Osteoblast (primary cell): ENCODE measurements around the gene DIAPH2. TPM values are rescaled to one million over a fixed set of nuclear protein-coding genes. Genes with fewer than 3 reads are reported as not detected.

ENCODE experiments used
- DNase-seq: peaks from one replicate; pipeline ENCODE4 v3.0.0; 2011; ENCODE audit warnings: low spot score, mixed read lengths; ENCODE audit not compliant: insufficient read length; ENCODE audit errors: missing footprints
- H2AFZ ChIP-seq: 2 replicates; pipeline ENCODE4 v1.6.0; 2011; ENCODE audit warnings: mild to moderate bottlenecking, low read length
- H3K27ac ChIP-seq: 2 replicates; pipeline ENCODE4 v1.5.1; 2011; ENCODE audit warnings: mild to moderate bottlenecking, low read depth, low read length, moderate library complexity
- H3K27me3 ChIP-seq: 2 replicates; pipeline ENCODE4 v1.6.0; 2012; ENCODE audit warnings: mild to moderate bottlenecking, control low read depth, inconsistent platforms, low read length, moderate library complexity; ENCODE audit not compliant: insufficient read depth
- H3K36me3 ChIP-seq: 2 replicates; pipeline ENCODE4 v1.5.1; 2011; ENCODE audit warnings: mild to moderate bottlenecking, low read length, control low read depth, moderate library complexity; ENCODE audit not compliant: insufficient read depth
- H3K4me1 ChIP-seq: 2 replicates; pipeline ENCODE4 v1.5.1; 2011; ENCODE audit warnings: mild to moderate bottlenecking, low read length, control low read depth, moderate library complexity; ENCODE audit not compliant: insufficient read depth
- H3K4me2 ChIP-seq: 2 replicates; pipeline ENCODE4 v1.6.0; 2011; ENCODE audit warnings: mild to moderate bottlenecking, low read length; ENCODE audit not compliant: insufficient read depth
- H3K4me3 ChIP-seq: fragments of 200-600 bp; sonication (generic); 3 replicates; pipeline ENCODE4 v1.5.1; 2012; ENCODE audit warnings: mild to moderate bottlenecking, low read length, inconsistent platforms; ENCODE audit not compliant: insufficient read depth
- H3K79me2 ChIP-seq: 2 replicates; pipeline ENCODE4 v1.6.0; 2012; ENCODE audit warnings: mild to moderate bottlenecking, low read length, control low read depth, inconsistent platforms; ENCODE audit not compliant: insufficient read depth
- H3K9me3 ChIP-seq: 2 replicates; pipeline ENCODE4 v1.5.1; 2011; ENCODE audit warnings: low read depth, low read length, control low read depth
- H4K20me1 ChIP-seq: 2 replicates; pipeline ENCODE4 v1.6.0; 2012; ENCODE audit warnings: mild to moderate bottlenecking, low read length, control low read depth; ENCODE audit not compliant: insufficient read depth
- CTCF ChIP-seq: IDR thresholded peaks from 2 replicates; pipeline ENCODE4 v1.5.1; 2011; ENCODE audit warnings: mild to moderate bottlenecking, low read depth, low read length, moderate library complexity; ENCODE audit errors: extremely low read depth
- total RNA-seq: library from RNA; depleted of rRNA; stranded (reverse); fragments of >200 nt; gene quantifications from 2 replicates; pipeline ENCODE4 v1.2.3, GENCODE V29; 2012

Gene DIAPH2
- total RNA-seq, 1 donor: 21.0 TPM

- Histone ChIP-seq H3K9me3 (no peaks in the 10 kb centered on the region), H3K79me2 (no peaks in the 10 kb centered on the region), H2AFZ (no peak overlapping the region), H4K20me1 (no peaks in the 10 kb centered on the region), H3K27ac (no peak overlapping the region), H3K4me1 (no peaks in the 10 kb centered on the region), H3K4me3 (no peak overlapping the region), H3K36me3 (no peaks in the 10 kb centered on the region), H3K27me3 (peaks cover 2% of the 10 kb centered on the region), H3K4me2 (no peak overlapping the region)
- no peak for TF ChIP-seq CTCF
- DNase-seq: no peak
Observed at GRCh38 chrX:97215186-97215585, 530.5 kb downstream of the DIAPH2 start.

- Histone ChIP-seq H3K36me3 (no peaks in the 10 kb centered on the region), H3K79me2 (no peaks in the 10 kb centered on the region), H3K4me1 (no peaks in the 10 kb centered on the region), H3K4me2 (no peak overlapping the region), H2AFZ (no peak overlapping the region), H3K27me3 (no peaks in the 10 kb centered on the region), H3K4me3 (no peak overlapping the region), H3K27ac (no peak overlapping the region), H4K20me1 (no peaks in the 10 kb centered on the region), H3K9me3 (no peaks in the 10 kb centered on the region)
- TF ChIP-seq CTCF: no peak
- no peak for DNase-seq
Observed at GRCh38 chrX:97224148-97224547, 539.5 kb downstream of the DIAPH2 start.

- Histone ChIP-seq H3K4me1 (no peaks in the 10 kb centered on the region), H3K27ac (no peak overlapping the region)
- no peak for TF ChIP-seq CTCF
Observed at GRCh38 chrX:97229318-97229717, 544.7 kb downstream of the DIAPH2 start.

GRCh38 chrX:97230948-97231347 is 546.3 kb downstream of the DIAPH2 start:
- no peaks in the 10 kb centered on the region for H3K4me1 ChIP-seq
- H3K4me3 ChIP-seq: no peak overlapping the region
- no peak overlapping the region for H2AFZ ChIP-seq
- H4K20me1 ChIP-seq: no peaks in the 10 kb centered on the region
- no peak overlapping the region for H3K4me2 ChIP-seq
- no peaks in the 10 kb centered on the region for H3K36me3 ChIP-seq
- no peaks in the 10 kb centered on the region for H3K79me2 ChIP-seq
- no peak for TF ChIP-seq CTCF
- H3K27ac ChIP-seq: no peak overlapping the region
- no peaks in the 10 kb centered on the region for H3K27me3 ChIP-seq
- H3K9me3 ChIP-seq: no peaks in the 10 kb centered on the region
- DNase-seq: no peak

More at GRCh38 chrX:97229318-97229717, 544.7 kb downstream of the DIAPH2 start:
- H3K4me3 ChIP-seq: no peak overlapping the region
- H3K36me3 ChIP-seq: no peaks in the 10 kb centered on the region
- DNase-seq: no peak
- no peaks in the 10 kb centered on the region for H3K27me3 ChIP-seq
- H3K4me2 ChIP-seq: no peak overlapping the region
- no peaks in the 10 kb centered on the region for H3K79me2 ChIP-seq
- no peaks in the 10 kb centered on the region for H4K20me1 ChIP-seq
- no peak overlapping the region for H2AFZ ChIP-seq
- no peaks in the 10 kb centered on the region for H3K9me3 ChIP-seq
